ENCODE data around the gene IRF6. TPM values are rescaled to one million over a fixed set of nuclear protein-coding genes. Genes with fewer than 3 reads are reported as not detected.

Gene IRF6
- total and polyA plus RNA-seq, 2 experiments from 2014 or later = 1.9 to 2.6 TPM

GRCh38 chr1:209758400-209758799 lies 47.5 kb downstream of the IRF6 start:
- Histone ChIP-seq H3K4me3 (no peak overlapping the region), H3K9me3 (ENCODE audit: low read depth) (no peaks in the 10 kb centered on the region), H3K27me3 (no peaks in the 10 kb centered on the region), H3K36me3 (no peaks in the 10 kb centered on the region), H3K4me1 (ENCODE audit: low read depth) (peaks cover 5% of the 10 kb centered on the region), H3K27ac (no peak overlapping the region)
- TF ChIP-seq CTCF (IDR thresholded peaks at IDR 0.05; ENCODE audit: low read depth, low read length) = no peak
- no peak for DNase-seq (ENCODE audit: low read depth in 1 of 2, low spot score in 1 of 2)

DNA sequence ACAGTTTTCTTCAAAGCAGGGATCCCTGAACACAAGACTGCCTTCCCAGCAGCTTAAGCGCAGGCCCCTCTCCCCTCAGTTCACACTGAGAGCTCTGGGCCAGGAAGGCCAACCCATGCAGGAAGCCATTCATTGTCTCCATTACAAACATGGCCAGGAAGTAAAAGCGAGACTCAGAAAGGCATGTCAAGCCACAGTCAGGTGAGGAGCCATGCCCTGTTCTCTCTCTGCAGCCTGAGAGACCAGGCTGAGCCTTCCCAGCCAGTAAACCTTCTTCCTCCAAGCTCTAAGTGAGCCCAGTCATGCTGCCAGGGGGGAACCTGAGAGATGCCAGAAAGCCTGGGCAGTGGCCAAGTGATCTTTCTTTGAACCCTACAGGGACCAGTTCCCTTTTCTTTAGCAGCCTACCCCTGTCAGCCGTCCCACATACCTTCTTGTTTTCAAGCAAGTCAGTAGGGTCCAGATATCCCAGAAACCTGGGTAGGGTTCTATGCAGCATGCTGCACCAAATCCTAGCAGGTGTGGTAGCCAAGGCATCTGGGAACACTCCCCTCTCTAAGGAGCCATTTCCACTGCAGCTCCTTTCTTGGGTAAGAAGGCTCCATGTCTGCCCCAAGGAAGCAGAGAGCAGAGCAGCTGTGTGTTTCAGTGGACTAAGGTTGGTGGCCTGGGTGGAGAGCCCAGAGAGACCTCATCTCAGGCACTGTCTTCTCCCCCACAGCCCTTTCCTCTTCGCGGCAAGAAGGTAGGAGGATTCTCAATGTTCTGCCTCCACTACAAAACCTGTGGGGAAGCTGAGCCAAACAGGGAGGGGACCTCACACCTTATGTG lies 49.1 kb downstream of the IRF6 start:
- H3K9me3 ChIP-seq (ENCODE audit: low read depth) = no peaks in the 10 kb centered on the region
- no peak overlapping the region for H3K4me3 ChIP-seq
- TF ChIP-seq CTCF (IDR thresholded peaks at IDR 0.05; ENCODE audit: low read depth, low read length) = no peak
- no peak overlapping the region for H3K27ac ChIP-seq
- H3K27me3 ChIP-seq = no peaks in the 10 kb centered on the region
- DNase-seq (ENCODE audit: low read depth in 1 of 2, low spot score in 1 of 2) = no peak
- no peaks in the 10 kb centered on the region for H3K36me3 ChIP-seq
- H3K4me1 ChIP-seq (ENCODE audit: low read depth) = peaks cover 5% of the 10 kb centered on the region

DNA sequence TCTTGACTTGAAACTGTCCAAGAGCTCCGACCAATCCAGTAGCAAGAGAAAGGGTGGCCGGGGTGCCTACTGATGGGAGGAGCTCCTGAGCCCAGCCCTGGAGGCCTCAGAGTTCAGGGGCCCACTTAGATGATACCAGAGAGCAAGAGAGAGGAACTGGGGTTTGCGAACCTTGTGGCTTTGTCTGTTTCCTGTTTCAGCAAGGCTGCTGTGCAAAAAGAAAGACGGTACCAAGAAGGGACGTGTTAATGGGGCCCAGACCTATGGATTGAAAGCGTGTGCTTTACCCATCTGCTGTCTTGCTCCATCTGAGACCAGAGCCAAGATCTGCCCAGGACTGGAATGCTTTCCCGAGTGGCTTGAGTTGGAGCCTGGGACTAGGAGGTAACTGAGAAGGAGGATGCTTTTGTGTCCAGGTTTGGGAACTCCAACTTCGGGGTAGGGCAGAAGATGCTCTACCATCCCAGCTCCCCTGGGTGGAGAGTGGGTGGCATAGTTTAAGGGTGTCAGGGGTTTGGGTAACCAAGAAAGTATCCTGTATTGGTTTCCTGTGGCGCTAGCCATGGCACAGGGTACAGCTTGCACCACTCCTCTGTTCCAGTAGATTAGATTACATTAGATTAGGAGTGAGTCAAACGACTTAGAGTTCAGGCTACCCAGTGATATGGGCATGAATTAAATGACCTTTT lies 49.9 kb downstream of the IRF6 start, which contains the start of gene TRAF3IP3:
Gene TRAF3IP3 (plus strand): TSS at position 128 of the 689 bp plus-strand sequence. CDS start 3,987 bp downstream, outside the sequence.
- Histone ChIP-seq H3K27me3 (no peaks in the 10 kb centered on the region), H3K9me3 (ENCODE audit: low read depth) (no peaks in the 10 kb centered on the region), H3K4me3 (no peak within 1 kb of the TSS), H3K36me3 (no peaks in the 10 kb centered on the region), H3K27ac (no peak within 1 kb of the TSS), H3K4me1 (ENCODE audit: low read depth) (peaks cover 5% of the 10 kb centered on the region)
- TF ChIP-seq CTCF (IDR thresholded peaks at IDR 0.05; ENCODE audit: low read depth, low read length) = no peak
- DNase-seq (ENCODE audit: low read depth in 1 of 2, low spot score in 1 of 2) = no peak

DNA sequence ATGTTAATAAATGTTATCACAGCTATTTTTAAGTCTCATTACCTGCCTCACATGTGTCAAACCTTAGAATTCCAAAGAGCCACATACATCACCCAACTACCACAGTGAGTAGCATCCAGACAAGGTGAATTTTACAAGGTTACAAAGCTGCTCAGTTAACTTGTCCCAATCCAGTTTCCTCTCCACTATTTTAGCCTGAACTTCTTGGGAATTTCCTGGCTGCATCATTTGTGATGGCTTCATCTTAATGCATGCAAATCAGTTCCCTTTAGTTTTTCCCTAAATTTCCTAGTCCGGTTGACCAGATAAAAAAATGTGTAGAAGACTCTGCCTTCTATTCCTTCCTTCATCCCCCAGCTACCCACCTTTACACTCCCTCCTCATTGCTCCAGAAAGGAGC lies 50.7 kb downstream of the IRF6 start:
- no peaks in the 10 kb centered on the region for H3K27me3 ChIP-seq
- H3K4me3 ChIP-seq = no peak overlapping the region
- no peak overlapping the region for H3K27ac ChIP-seq
- no peak for TF ChIP-seq CTCF (IDR thresholded peaks at IDR 0.05; ENCODE audit: low read depth, low read length)
- no peaks in the 10 kb centered on the region for H3K9me3 ChIP-seq (ENCODE audit: low read depth)
- DNase-seq (ENCODE audit: low read depth in 1 of 2, low spot score in 1 of 2) = no peak
- peaks cover 5% of the 10 kb centered on the region for H3K4me1 ChIP-seq (ENCODE audit: low read depth)
- H3K36me3 ChIP-seq = no peaks in the 10 kb centered on the region

- no peaks in the 10 kb centered on the region for H3K27me3 ChIP-seq
- H3K4me3 ChIP-seq = no peak overlapping the region
- H3K4me1 ChIP-seq (ENCODE audit: low read depth) = peaks cover under 1% of the 10 kb centered on the region
- H3K27ac ChIP-seq = no peak overlapping the region
- no peaks in the 10 kb centered on the region for H3K36me3 ChIP-seq
- no peak for DNase-seq (ENCODE audit: low read depth in 1 of 2, low spot score in 1 of 2)
- no peak for TF ChIP-seq CTCF (IDR thresholded peaks at IDR 0.05; ENCODE audit: low read depth, low read length)
- H3K9me3 ChIP-seq (ENCODE audit: low read depth) = no peaks in the 10 kb centered on the region
Measured at GRCh38 chr1:209752890-209753289, 53.1 kb downstream of the IRF6 start.
